ENCODE measurements around the gene SLC11A2.

SLC11A2 gene

GRCh38 chr12:51013441-51013840, 12.7 kb downstream of the SLC11A2 start:
- H3K9me3 ChIP-seq (ENCODE audit: insufficient read depth, low read length) = no peaks in the 10 kb centered on the region
- no peaks in the 10 kb centered on the region for H3K4me1 ChIP-seq (ENCODE audit: insufficient read depth, insufficient read length)
- TF ChIP-seq SUZ12 (IDR thresholded peaks at IDR 0.05; ENCODE audit: extremely low read depth, insufficient read depth, insufficient read length) (no peak), ZNF274 (IDR thresholded peaks at IDR 0.05; ENCODE audit: low read depth, low read length) (no peak), YY1 (IDR thresholded peaks at IDR 0.05; ENCODE audit: insufficient read depth, insufficient read length) (no peak)
- no peak for DNase-seq (ENCODE audit: low read depth, low spot score)
- no peak overlapping the region for H3K9ac ChIP-seq (ENCODE audit: insufficient read length, low read depth)
- H3K27me3 ChIP-seq (ENCODE audit: insufficient read depth, insufficient read length) = no peaks in the 10 kb centered on the region
- peaks cover 1% of the 10 kb centered on the region for H3K36me3 ChIP-seq (ENCODE audit: insufficient read depth, insufficient read length, low read length)
- H3K4me3 ChIP-seq (ENCODE audit: insufficient read length, low read depth) = no peak overlapping the region

- H3K9me3 ChIP-seq (ENCODE audit: insufficient read depth, low read length) = no peaks in the 10 kb centered on the region
- H3K4me3 ChIP-seq (ENCODE audit: insufficient read length, low read depth) = no peak overlapping the region
- no peak overlapping the region for H3K9ac ChIP-seq (ENCODE audit: insufficient read length, low read depth)
- TF ChIP-seq YY1 (IDR thresholded peaks at IDR 0.05; ENCODE audit: insufficient read depth, insufficient read length) = no peak
- TF ChIP-seq ZNF274 (IDR thresholded peaks at IDR 0.05; ENCODE audit: low read depth, low read length) = no peak
- TF ChIP-seq SUZ12 (IDR thresholded peaks at IDR 0.05; ENCODE audit: extremely low read depth, insufficient read depth, insufficient read length) = no peak
- H3K27me3 ChIP-seq (ENCODE audit: insufficient read depth, insufficient read length) = no peaks in the 10 kb centered on the region
- DNase-seq (ENCODE audit: low read depth, low spot score) = no peak
- no peaks in the 10 kb centered on the region for H3K4me1 ChIP-seq (ENCODE audit: insufficient read depth, insufficient read length)
- H3K36me3 ChIP-seq (ENCODE audit: insufficient read depth, insufficient read length, low read length) = peaks cover 9% of the 10 kb centered on the region
Observed at GRCh38 chr12:51012570-51013236, 13.5 kb downstream of the SLC11A2 start.

GRCh38 chr12:51011955-51012354, 14.2 kb downstream of the SLC11A2 start:
- no peak overlapping the region for H3K4me3 ChIP-seq (ENCODE audit: insufficient read length, low read depth)
- no peak for DNase-seq (ENCODE audit: low read depth, low spot score)
- peaks cover 16% of the 10 kb centered on the region for H3K36me3 ChIP-seq (ENCODE audit: insufficient read depth, insufficient read length, low read length)
- no peaks in the 10 kb centered on the region for H3K27me3 ChIP-seq (ENCODE audit: insufficient read depth, insufficient read length)
- no peak for TF ChIP-seq SUZ12 (IDR thresholded peaks at IDR 0.05; ENCODE audit: extremely low read depth, insufficient read depth, insufficient read length)
- TF ChIP-seq YY1 (IDR thresholded peaks at IDR 0.05; ENCODE audit: insufficient read depth, insufficient read length) = no peak
- no peak for TF ChIP-seq ZNF274 (IDR thresholded peaks at IDR 0.05; ENCODE audit: low read depth, low read length)
- H3K4me1 ChIP-seq (ENCODE audit: insufficient read depth, insufficient read length) = no peaks in the 10 kb centered on the region
- no peaks in the 10 kb centered on the region for H3K9me3 ChIP-seq (ENCODE audit: insufficient read depth, low read length)
- H3K9ac ChIP-seq (ENCODE audit: insufficient read length, low read depth) = no peak overlapping the region

GRCh38 chr12:51009056-51009440, 17.1 kb downstream of the SLC11A2 start:
- H3K27me3 ChIP-seq (ENCODE audit: insufficient read depth, insufficient read length) = no peaks in the 10 kb centered on the region
- H3K36me3 ChIP-seq (ENCODE audit: insufficient read depth, insufficient read length, low read length) = peaks cover 36% of the 10 kb centered on the region
- no peak overlapping the region for H3K9ac ChIP-seq (ENCODE audit: insufficient read length, low read depth)
- TF ChIP-seq YY1 (IDR thresholded peaks at IDR 0.05; ENCODE audit: insufficient read depth, insufficient read length) = no peak
- TF ChIP-seq SUZ12 (IDR thresholded peaks at IDR 0.05; ENCODE audit: extremely low read depth, insufficient read depth, insufficient read length) = no peak
- no peak for TF ChIP-seq ZNF274 (IDR thresholded peaks at IDR 0.05; ENCODE audit: low read depth, low read length)
- H3K4me1 ChIP-seq (ENCODE audit: insufficient read depth, insufficient read length) = no peaks in the 10 kb centered on the region
- H3K4me3 ChIP-seq (ENCODE audit: insufficient read length, low read depth) = no peak overlapping the region
- no peaks in the 10 kb centered on the region for H3K9me3 ChIP-seq (ENCODE audit: insufficient read depth, low read length)
- DNase-seq (ENCODE audit: low read depth, low spot score) = no peak

GRCh38 chr12:51008329-51009055, 17.7 kb downstream of the SLC11A2 start:
- DNase-seq (ENCODE audit: low read depth, low spot score) = no peak
- H3K36me3 ChIP-seq (ENCODE audit: insufficient read depth, insufficient read length, low read length) = peaks cover 36% of the 10 kb centered on the region
- no peaks in the 10 kb centered on the region for H3K4me1 ChIP-seq (ENCODE audit: insufficient read depth, insufficient read length)
- H3K9me3 ChIP-seq (ENCODE audit: insufficient read depth, low read length) = no peaks in the 10 kb centered on the region
- TF ChIP-seq YY1 (IDR thresholded peaks at IDR 0.05; ENCODE audit: insufficient read depth, insufficient read length) (no peak), SUZ12 (IDR thresholded peaks at IDR 0.05; ENCODE audit: extremely low read depth, insufficient read depth, insufficient read length) (no peak), ZNF274 (IDR thresholded peaks at IDR 0.05; ENCODE audit: low read depth, low read length) (no peak)
- no peak overlapping the region for H3K9ac ChIP-seq (ENCODE audit: insufficient read length, low read depth)
- no peaks in the 10 kb centered on the region for H3K27me3 ChIP-seq (ENCODE audit: insufficient read depth, insufficient read length)
- H3K4me3 ChIP-seq (ENCODE audit: insufficient read length, low read depth) = no peak overlapping the region

GRCh38 chr12:51005671-51006070, 20.5 kb downstream of the SLC11A2 start:
- TF ChIP-seq ZNF274 (IDR thresholded peaks at IDR 0.05; ENCODE audit: low read depth, low read length) (no peak), SUZ12 (IDR thresholded peaks at IDR 0.05; ENCODE audit: extremely low read depth, insufficient read depth, insufficient read length) (no peak), YY1 (IDR thresholded peaks at IDR 0.05; ENCODE audit: insufficient read depth, insufficient read length) (no peak)
- Histone ChIP-seq H3K4me3 (ENCODE audit: insufficient read length, low read depth) (no peak overlapping the region), H3K36me3 (ENCODE audit: insufficient read depth, insufficient read length, low read length) (peaks cover 47% of the 10 kb centered on the region), H3K9ac (ENCODE audit: insufficient read length, low read depth) (no peak overlapping the region), H3K27me3 (ENCODE audit: insufficient read depth, insufficient read length) (no peaks in the 10 kb centered on the region), H3K4me1 (ENCODE audit: insufficient read depth, insufficient read length) (no peaks in the 10 kb centered on the region), H3K9me3 (ENCODE audit: insufficient read depth, low read length) (no peaks in the 10 kb centered on the region)
- no peak for DNase-seq (ENCODE audit: low read depth, low spot score)

- TF ChIP-seq SUZ12 (IDR thresholded peaks at IDR 0.05; ENCODE audit: extremely low read depth, insufficient read depth, insufficient read length) (no peak), ZNF274 (IDR thresholded peaks at IDR 0.05; ENCODE audit: low read depth, low read length) (no peak), YY1 (IDR thresholded peaks at IDR 0.05; ENCODE audit: insufficient read depth, insufficient read length) (no peak)
- Histone ChIP-seq H3K9me3 (ENCODE audit: insufficient read depth, low read length) (no peaks in the 10 kb centered on the region), H3K36me3 (ENCODE audit: insufficient read depth, insufficient read length, low read length) (peaks cover 53% of the 10 kb centered on the region)
Observed at GRCh38 chr12:51005030-51005429, 21.2 kb downstream of the SLC11A2 start.

More at GRCh38 chr12:51005030-51005429, 21.2 kb downstream of the SLC11A2 start:
- no peak overlapping the region for H3K9ac ChIP-seq (ENCODE audit: insufficient read length, low read depth)
- no peak overlapping the region for H3K4me3 ChIP-seq (ENCODE audit: insufficient read length, low read depth)
- no peaks in the 10 kb centered on the region for H3K4me1 ChIP-seq (ENCODE audit: insufficient read depth, insufficient read length)
- H3K27me3 ChIP-seq (ENCODE audit: insufficient read depth, insufficient read length) = no peaks in the 10 kb centered on the region
- DNase-seq (ENCODE audit: low read depth, low spot score) = no peak
